ENCODE measurements around the gene PLXNC1. TPM values are rescaled to one million over a fixed set of nuclear protein-coding genes. Genes with fewer than 3 reads are reported as not detected.

Gene PLXNC1
- polyA plus RNA-seq, 1 of the 3 experiments (the other 2 are of a cell fraction): 0.23 TPM

- TF ChIP-seq USF2 (IDR thresholded peaks at IDR 0.05; ENCODE audit: borderline replicate concordance, low read depth, low read length): no peak
- no peak for TF ChIP-seq MXI1 (IDR thresholded peaks at IDR 0.05; ENCODE audit: low read depth, low read length)
- TF ChIP-seq MAX (IDR thresholded peaks at IDR 0.05; ENCODE audit: low read depth): no peak
- H3F3A ChIP-seq (replicated peaks; ENCODE audit: insufficient read depth): no peaks in the 10 kb centered on the region
- 63% methylated on average over 2 of the region's 2 CpGs for WGBS (ENCODE audit: low lambda C conversion rate)
- ChIA-PET CTCF (interaction anchor here (0.7 to 3.7 kb wide), 8 partner anchors 10 to 542 kb away, joined by 3 to 51 read pairs (median 3); no protein-coding TSS in a partner anchor), POLR2A (no interaction called here)
- H3K9ac ChIP-seq: no peak overlapping the region
- no peaks in the 10 kb centered on the region for H3K79me2 ChIP-seq (ENCODE audit: insufficient read depth)
- H3K4me2 ChIP-seq: no peak overlapping the region
- no peaks in the 10 kb centered on the region for H3K27me3 ChIP-seq (ENCODE audit: insufficient read depth)
- H3K4me1 ChIP-seq (ENCODE audit: control insufficient read depth in 1 of 2, insufficient read depth in 2 of 2, low read depth in 1 of 2, low read length in 1 of 2): peaks cover 3 to 8% of the 10 kb centered on the region in 2 experiments
- H3K27ac ChIP-seq (ENCODE audit: low read depth in 2 of 2, low read length in 1 of 2): no peak overlapping the region
- H3K9me3 ChIP-seq: no peaks in the 10 kb centered on the region
- H3K9me2 ChIP-seq: no peaks in the 10 kb centered on the region
- H4K20me1 ChIP-seq (ENCODE audit: insufficient read depth): no peaks in the 10 kb centered on the region
- no peak overlapping the region for H2AFZ ChIP-seq (ENCODE audit: low read depth)
- DNase-seq: no peak
- H3K4me3 ChIP-seq (ENCODE audit: low read depth in 2 of 2, low read length in 1 of 2): no peak overlapping the region
- H3K36me3 ChIP-seq (replicated peaks in 1 of 2; ENCODE audit: control insufficient read depth in 1 of 2, insufficient read depth in 2 of 2, low read length in 1 of 2): no peaks in the 10 kb centered on the region
Observed at GRCh38 chr12:94112121-94112520, 36.3 kb upstream of the PLXNC1 start.

DNA sequence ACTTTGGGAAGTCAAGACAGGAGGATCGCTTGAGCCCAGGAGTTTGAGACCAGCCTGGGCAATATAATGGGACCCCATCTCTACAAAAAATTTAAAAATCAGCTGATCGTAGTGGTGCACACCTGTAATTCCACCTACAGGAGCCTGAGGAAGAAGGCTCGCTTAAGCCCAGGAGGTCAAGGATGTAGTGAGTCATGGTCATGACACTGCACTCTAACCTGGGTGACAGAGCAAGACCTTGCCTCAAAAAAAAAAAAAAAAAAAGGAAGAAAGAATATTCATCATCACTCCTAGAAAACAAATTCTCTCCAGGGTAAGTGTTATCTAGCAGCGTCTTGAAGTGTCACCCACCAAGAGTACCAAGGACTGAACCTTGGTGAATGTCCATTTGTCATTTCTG, 34.2 kb upstream of the PLXNC1 start:
- CTCF ChIA-PET: interaction anchor here (2.8 kb wide), 1 partner anchor 12 kb away, joined by 16 read pairs; no protein-coding TSS in a partner anchor
- H3K4me1 ChIP-seq (ENCODE audit: control insufficient read depth in 1 of 2, insufficient read depth in 2 of 2, low read depth in 1 of 2, low read length in 1 of 2): peaks cover 3 to 6% of the 10 kb centered on the region in 2 experiments; a peak in 3 of 4 replicates
- 75% methylated on average over 4 of the region's 4 CpGs for WGBS (ENCODE audit: low lambda C conversion rate)
- no peaks in the 10 kb centered on the region for H3K27me3 ChIP-seq (ENCODE audit: insufficient read depth)
- H3K9me3 ChIP-seq: no peaks in the 10 kb centered on the region
- no peaks in the 10 kb centered on the region for H3F3A ChIP-seq (replicated peaks; ENCODE audit: insufficient read depth)
- H3K36me3 ChIP-seq (replicated peaks in 1 of 2; ENCODE audit: control insufficient read depth in 1 of 2, insufficient read depth in 2 of 2, low read length in 1 of 2): no peaks in the 10 kb centered on the region
- H3K9me2 ChIP-seq: no peaks in the 10 kb centered on the region
- no peak for DNase-seq
- TF ChIP-seq RAD21 (IDR thresholded peaks at IDR 0.05; ENCODE audit: low read length) (no peak), TAF1 (IDR thresholded peaks at IDR 0.05; ENCODE audit: borderline replicate concordance, low read depth, low read length) (no peak), REST (IDR thresholded peaks at IDR 0.05; ENCODE audit: low read depth, low read length) (no peak), ZBTB33 (IDR thresholded peaks at IDR 0.05; ENCODE audit: borderline replicate concordance, low read depth) (no peak), NFIC (IDR thresholded peaks at IDR 0.05; ENCODE audit: borderline replicate concordance) (no peak), CHD2 (IDR thresholded peaks at IDR 0.05; ENCODE audit: low read length, partially characterized antibody) (no peak), JUND (IDR thresholded peaks at IDR 0.05) (no peak), TCF12 (IDR thresholded peaks at IDR 0.05) (no peak), TEAD4 (IDR thresholded peaks at IDR 0.05; ENCODE audit: borderline replicate concordance, insufficient read depth) (no peak), RCOR1 (IDR thresholded peaks at IDR 0.05; ENCODE audit: low read length) (no peak), USF2 (IDR thresholded peaks at IDR 0.05; ENCODE audit: borderline replicate concordance, low read depth, low read length) (no peak), NRF1 (IDR thresholded peaks at IDR 0.05; ENCODE audit: low read depth, low read length) (no peak), RXRA (IDR thresholded peaks at IDR 0.05; ENCODE audit: borderline replicate concordance, low read depth) (no peak), FOXJ3 (CRISPR knock-in tag; IDR thresholded peaks at IDR 0.05) (no peak)
- TF ChIP-seq, protein P1, sequence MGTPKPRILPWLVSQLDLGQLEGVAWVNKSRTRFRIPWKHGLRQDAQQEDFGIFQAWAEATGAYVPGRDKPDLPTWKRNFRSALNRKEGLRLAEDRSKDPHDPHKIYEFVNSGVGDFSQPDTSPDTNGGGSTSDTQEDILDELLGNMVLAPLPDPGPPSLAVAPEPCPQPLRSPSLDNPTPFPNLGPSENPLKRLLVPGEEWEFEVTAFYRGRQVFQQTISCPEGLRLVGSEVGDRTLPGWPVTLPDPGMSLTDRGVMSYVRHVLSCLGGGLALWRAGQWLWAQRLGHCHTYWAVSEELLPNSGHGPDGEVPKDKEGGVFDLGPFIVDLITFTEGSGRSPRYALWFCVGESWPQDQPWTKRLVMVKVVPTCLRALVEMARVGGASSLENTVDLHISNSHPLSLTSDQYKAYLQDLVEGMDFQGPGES (IDR thresholded peaks at IDR 0.05; ENCODE audit: low read depth, low read length): no peak
- TF ChIP-seq, protein P2, sequence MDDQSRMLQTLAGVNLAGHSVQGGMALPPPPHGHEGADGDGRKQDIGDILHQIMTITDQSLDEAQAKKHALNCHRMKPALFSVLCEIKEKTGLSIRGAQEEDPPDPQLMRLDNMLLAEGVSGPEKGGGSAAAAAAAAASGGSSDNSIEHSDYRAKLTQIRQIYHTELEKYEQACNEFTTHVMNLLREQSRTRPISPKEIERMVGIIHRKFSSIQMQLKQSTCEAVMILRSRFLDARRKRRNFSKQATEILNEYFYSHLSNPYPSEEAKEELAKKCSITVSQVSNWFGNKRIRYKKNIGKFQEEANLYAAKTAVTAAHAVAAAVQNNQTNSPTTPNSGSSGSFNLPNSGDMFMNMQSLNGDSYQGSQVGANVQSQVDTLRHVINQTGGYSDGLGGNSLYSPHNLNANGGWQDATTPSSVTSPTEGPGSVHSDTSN (IDR thresholded peaks at IDR 0.05): no peak
- no peak overlapping the region for H3K4me3 ChIP-seq (ENCODE audit: low read depth in 2 of 2, low read length in 1 of 2)
- no peak overlapping the region for H3K9ac ChIP-seq
- POLR2A ChIA-PET: no interaction called here
- H4K20me1 ChIP-seq (ENCODE audit: insufficient read depth): no peaks in the 10 kb centered on the region
- H2AFZ ChIP-seq (ENCODE audit: low read depth): no peak overlapping the region
- no peak overlapping the region for H3K27ac ChIP-seq (ENCODE audit: low read depth in 2 of 2, low read length in 1 of 2)
- no peaks in the 10 kb centered on the region for H3K79me2 ChIP-seq (ENCODE audit: insufficient read depth)
- H3K4me2 ChIP-seq: no peak overlapping the region

Data from SK-N-SH (cell line).